HG02588 (cell line): ENCODE data around the gene CMSS1.

Experiments
- ATAC-seq: cut with Tn5 transposase; IDR thresholded peaks from one replicate; pipeline ENCODE4 v1.9.1; 2021; ENCODE audit warnings: mild to moderate bottlenecking, moderate library complexity; ENCODE audit not compliant: unreplicated experiment

The CMSS1 gene

GRCh38 chr3:99817437-99818240 lies at the start of gene CMSS1:
CMSS1 (plus strand) TSS chr3:99817862.
- ATAC-seq: peak; percentile 98

GRCh38 chr3:99768126-99768525 lies 49.5 kb upstream of the CMSS1 start:
- no peak for ATAC-seq

- no peak for ATAC-seq
Observed at GRCh38 chr3:99768808-99769501, 48.7 kb upstream of the CMSS1 start.

- no peak for ATAC-seq
Observed at GRCh38 chr3:99772171-99772570, 45.5 kb upstream of the CMSS1 start.

GRCh38 chr3:99772671-99773070 lies 45.0 kb upstream of the CMSS1 start:
- no peak for ATAC-seq

GRCh38 chr3:99774467-99774866 lies 43.2 kb upstream of the CMSS1 start:
- ATAC-seq: peak; percentile 98

GRCh38 chr3:99776516-99777209 lies 41.0 kb upstream of the CMSS1 start:
- no peak for ATAC-seq

- no peak for ATAC-seq
Observed at GRCh38 chr3:99777210-99777549, 40.5 kb upstream of the CMSS1 start.

GRCh38 chr3:99777708-99778107 lies 40.0 kb upstream of the CMSS1 start:
- ATAC-seq: no peak

- no peak for ATAC-seq
Observed at GRCh38 chr3:99780749-99781148, 36.9 kb upstream of the CMSS1 start.

- no peak for ATAC-seq
Observed at GRCh38 chr3:99781761-99782160, 35.9 kb upstream of the CMSS1 start.

GRCh38 chr3:99783011-99783573 lies 34.6 kb upstream of the CMSS1 start:
- ATAC-seq: no peak

- ATAC-seq: peak; percentile 93
Observed at GRCh38 chr3:99789011-99789721, 28.5 kb upstream of the CMSS1 start.

GRCh38 chr3:99794485-99794884 lies 23.2 kb upstream of the CMSS1 start:
- no peak for ATAC-seq

GRCh38 chr3:99795573-99795972 lies 22.1 kb upstream of the CMSS1 start:
- ATAC-seq: no peak

- no peak for ATAC-seq
Observed at GRCh38 chr3:99799422-99799821, 18.2 kb upstream of the CMSS1 start.

- ATAC-seq: no peak
Observed at GRCh38 chr3:99803297-99803696, 14.4 kb upstream of the CMSS1 start.

- ATAC-seq: no peak
Observed at GRCh38 chr3:99805160-99805559, 12.5 kb upstream of the CMSS1 start.

GRCh38 chr3:99808163-99808794 lies 9.4 kb upstream of the CMSS1 start:
- ATAC-seq: peak; percentile 70

- no peak for ATAC-seq
Observed at GRCh38 chr3:99809565-99809964, 8.1 kb upstream of the CMSS1 start.
